Mesodermal cell (in vitro differentiated cells): ENCODE results near the gene TPGS1.

Experiments used
- H3K27ac ChIP-seq: 2 replicates; pipeline ENCODE4 v1.7.0; 2013; ENCODE audit warnings: mild to moderate bottlenecking, low read depth, low read length, moderate library complexity; ENCODE audit not compliant: severe bottlenecking
- H3K36me3 ChIP-seq: 2 replicates; pipeline ENCODE4 v1.7.1; 2013; ENCODE audit warnings: mild to moderate bottlenecking, low read length, moderate library complexity; ENCODE audit not compliant: control insufficient read depth, insufficient read depth
- H3K4me1 ChIP-seq: one replicate; pipeline ENCODE4 v1.7.1; 2013; ENCODE audit warnings: mild to moderate bottlenecking, low read length; ENCODE audit not compliant: insufficient read depth, control insufficient read depth, poor library complexity, severe bottlenecking
- H3K4me3 ChIP-seq: 2 replicates; pipeline ENCODE4 v1.7.0; 2013; ENCODE audit warnings: low read length, control low read depth, mild to moderate bottlenecking; ENCODE audit not compliant: insufficient read depth, poor library complexity, severe bottlenecking; ENCODE audit errors: extremely low read depth
- H3K9me3 ChIP-seq: 2 replicates; pipeline ENCODE4 v1.7.1; 2013; ENCODE audit warnings: mild to moderate bottlenecking, low read length, moderate library complexity; ENCODE audit not compliant: control insufficient read depth
- WGBS, 2 experiments: methylation state at CpG; one replicate each; pipeline ENCODE4 v1.1.5; 2013; ENCODE audit warnings: missing lambda C conversion rate in 2 of 2; ENCODE audit not compliant: insufficient coverage in 2 of 2; 5-methylcytosine and 5-hydroxymethylcytosine counted together

TPGS1 gene

GRCh38 chr19:567296-567900 lies 60.1 kb downstream of the TPGS1 start:
- Histone ChIP-seq H3K9me3 (no peaks in the 10 kb centered on the region), H3K4me3 (no peak overlapping the region), H3K27ac (peak overlapping the region; percentile 78), H3K36me3 (no peaks in the 10 kb centered on the region), H3K4me1 (peaks cover 3% of the 10 kb centered on the region)
- 93 to 96% methylated on average over 13 to 16 of the region's 22 CpGs for WGBS, 2 experiments
